ENCODE measurements around the gene MYO10. TPM values are rescaled to one million over a fixed set of nuclear protein-coding genes. Genes with fewer than 3 reads are reported as not detected.

MYO10 gene
- total RNA-seq, 2 experiments from 2014 or later = 0.03 to 1.7 TPM

GRCh38 chr5:16943846-16944678, 8.0 kb upstream of the MYO10 start:
- H2AFZ ChIP-seq (ENCODE audit: low read length) = no peak overlapping the region
- CTCF ChIA-PET (ENCODE audit: unreplicated experiment) = no interaction called here
- no peak overlapping the region for H3K27ac ChIP-seq (ENCODE audit: low read depth, low read length, poor library complexity, severe bottlenecking)
- H3K36me3 ChIP-seq (ENCODE audit: insufficient read depth, low read length) = no peaks in the 10 kb centered on the region
- H3K4me2 ChIP-seq (ENCODE audit: low read length) = no peak overlapping the region
- DNase-seq (ENCODE audit: low spot score) = no peak
- no peaks in the 10 kb centered on the region for H3K9me3 ChIP-seq (ENCODE audit: low read length)
- H3K79me2 ChIP-seq (ENCODE audit: insufficient read depth, low read depth, low read length) = no peaks in the 10 kb centered on the region
- H3K4me1 ChIP-seq (ENCODE audit: insufficient read depth, low read length, poor library complexity, severe bottlenecking) = no peaks in the 10 kb centered on the region
- POLR2A ChIA-PET = interaction anchor here (0.6 kb wide), 1 partner anchor 18 kb away, joined by 3 read pairs; no protein-coding TSS in a partner anchor
- BruUV-seq (replicated peaks) = no TSS peak
- no peaks in the 10 kb centered on the region for H3K9me2 ChIP-seq (ENCODE audit: insufficient read depth, low read length)
- no peak for TF ChIP-seq EZH2phosphoT487 (IDR thresholded peaks at IDR 0.05; ENCODE audit: borderline replicate concordance, low read depth, low read length)
- TF ChIP-seq, protein P1, sequence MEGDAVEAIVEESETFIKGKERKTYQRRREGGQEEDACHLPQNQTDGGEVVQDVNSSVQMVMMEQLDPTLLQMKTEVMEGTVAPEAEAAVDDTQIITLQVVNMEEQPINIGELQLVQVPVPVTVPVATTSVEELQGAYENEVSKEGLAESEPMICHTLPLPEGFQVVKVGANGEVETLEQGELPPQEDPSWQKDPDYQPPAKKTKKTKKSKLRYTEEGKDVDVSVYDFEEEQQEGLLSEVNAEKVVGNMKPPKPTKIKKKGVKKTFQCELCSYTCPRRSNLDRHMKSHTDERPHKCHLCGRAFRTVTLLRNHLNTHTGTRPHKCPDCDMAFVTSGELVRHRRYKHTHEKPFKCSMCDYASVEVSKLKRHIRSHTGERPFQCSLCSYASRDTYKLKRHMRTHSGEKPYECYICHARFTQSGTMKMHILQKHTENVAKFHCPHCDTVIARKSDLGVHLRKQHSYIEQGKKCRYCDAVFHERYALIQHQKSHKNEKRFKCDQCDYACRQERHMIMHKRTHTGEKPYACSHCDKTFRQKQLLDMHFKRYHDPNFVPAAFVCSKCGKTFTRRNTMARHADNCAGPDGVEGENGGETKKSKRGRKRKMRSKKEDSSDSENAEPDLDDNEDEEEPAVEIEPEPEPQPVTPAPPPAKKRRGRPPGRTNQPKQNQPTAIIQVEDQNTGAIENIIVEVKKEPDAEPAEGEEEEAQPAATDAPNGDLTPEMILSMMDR (conservative IDR thresholded peaks at IDR 0.05; ENCODE audit: low read length) = no peak
- intact Hi-C loops (cut with micrococcal nuclease; ENCODE audit: unreplicated experiment) = no loop called here
- no peak overlapping the region for H3K4me3 ChIP-seq (ENCODE audit: low read depth, low read length, poor library complexity, severe bottlenecking)
- no peaks in the 10 kb centered on the region for H4K20me1 ChIP-seq (ENCODE audit: insufficient read depth, low read length)

DNA sequence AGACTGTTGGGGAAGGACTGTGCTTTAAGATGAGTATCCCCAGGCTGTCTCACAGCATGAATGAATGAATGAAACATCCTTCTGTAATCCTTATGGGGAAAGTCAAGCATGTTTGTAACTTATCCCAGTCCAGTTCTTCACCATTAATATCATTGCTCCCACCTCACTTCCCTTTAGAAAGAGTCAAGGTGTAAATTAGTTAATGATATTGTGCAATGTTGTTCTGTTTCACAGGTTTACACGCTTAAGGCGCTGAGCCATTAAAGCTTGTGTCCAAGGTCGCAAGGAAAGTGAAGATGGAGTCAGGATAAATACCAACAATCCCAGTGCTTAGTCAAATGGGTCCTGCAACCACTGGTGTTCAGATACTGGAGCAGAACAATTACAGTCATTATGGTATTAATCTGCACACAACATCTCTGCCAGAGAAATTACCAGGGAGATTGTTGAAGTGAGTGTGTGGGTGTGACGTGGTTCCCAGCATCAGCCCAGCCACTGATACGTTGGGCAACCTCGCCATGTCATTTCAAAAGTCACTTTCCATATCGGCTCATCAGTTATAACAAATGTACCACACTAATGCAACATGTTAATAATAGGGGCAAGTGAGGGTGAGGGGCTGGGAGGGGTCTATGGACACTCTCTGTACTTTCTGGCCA, 1.5 kb upstream of the MYO10 start:
- DNase-seq (ENCODE audit: low spot score) = no peak
- H4K20me1 ChIP-seq (ENCODE audit: insufficient read depth, low read length) = no peaks in the 10 kb centered on the region
- H3K9me2 ChIP-seq (ENCODE audit: insufficient read depth, low read length) = no peaks in the 10 kb centered on the region
- no peak for TF ChIP-seq EZH2phosphoT487 (IDR thresholded peaks at IDR 0.05; ENCODE audit: borderline replicate concordance, low read depth, low read length)
- TF ChIP-seq, protein P1 (conservative IDR thresholded peaks at IDR 0.05; ENCODE audit: low read length) = no peak
- ChIA-PET CTCF (ENCODE audit: unreplicated experiment) (no interaction called here), POLR2A (interaction anchor here (0.5 kb wide), 1 partner anchor 511 kb away, joined by 3 read pairs; no protein-coding TSS in a partner anchor)
- intact Hi-C loops (cut with micrococcal nuclease; ENCODE audit: unreplicated experiment) = loop anchor here (5.0 kb wide), 1 partner anchor 250 kb away; no protein-coding TSS in a partner anchor
- no peaks in the 10 kb centered on the region for H3K36me3 ChIP-seq (ENCODE audit: insufficient read depth, low read length)
- BruUV-seq (replicated peaks) = no TSS peak
- H2AFZ ChIP-seq (ENCODE audit: low read length) = no peak overlapping the region
- no peak overlapping the region for H3K27ac ChIP-seq (ENCODE audit: low read depth, low read length, poor library complexity, severe bottlenecking)
- H3K4me1 ChIP-seq (ENCODE audit: insufficient read depth, low read length, poor library complexity, severe bottlenecking) = no peaks in the 10 kb centered on the region
- no peaks in the 10 kb centered on the region for H3K9me3 ChIP-seq (ENCODE audit: low read length)
- no peaks in the 10 kb centered on the region for H3K79me2 ChIP-seq (ENCODE audit: insufficient read depth, low read depth, low read length)
- H3K4me3 ChIP-seq (ENCODE audit: low read depth, low read length, poor library complexity, severe bottlenecking) = no peak overlapping the region
- H3K4me2 ChIP-seq (ENCODE audit: low read length) = no peak overlapping the region

All from OCI-LY7 (cell line).